H1 (cell line): ENCODE data around the gene PLGRKT. TPM values are rescaled to one million over a fixed set of nuclear protein-coding genes. Genes with fewer than 3 reads are reported as not detected.

Source experiments
- CTCF ChIA-PET: fragments of 300-600 bp; sonication (Branson Sonifier 250); formaldehyde crosslinking; loops from one replicate; lab custom pipeline; 2021; ENCODE audit not compliant: partially characterized antibody; lab: Charles Lee
- POLR2A ChIA-PET: fragments of 300-600 bp; sonication (Branson Sonifier 250); formaldehyde crosslinking; loops from one replicate; lab custom pipeline; 2021; ENCODE audit warnings: inconsistent platforms; ENCODE audit not compliant: partially characterized antibody; lab: Charles Lee
- DNase-seq, 2 experiments: peaks; one replicate each; pipeline versions ENCODE4 v3.0.0 to v3.0.0-alpha.2; 2010 to 2022; ENCODE audit warnings: low spot score in 2 of 2, low read depth in 1 of 2, mixed read lengths in 1 of 2
- FAIRE-seq: peaks from 2 replicates; lab custom pipeline; 2011; peaks lifted over from hg19 to GRCh38; lab: Jason Lieb, UNC
- H2AFZ ChIP-seq: 2 replicates; pipeline ENCODE4 v1.8.1; 2012; ENCODE audit warnings: low read length, inconsistent platforms
- H2AK5ac ChIP-seq: 2 replicates; pipeline ENCODE4 v1.6.1; 2013; ENCODE audit warnings: low read depth, low read length
- H2BK120ac ChIP-seq: replicated peaks from 2 replicates; pipeline ENCODE3; 2013; ENCODE audit warnings: low read depth, low read length, inconsistent platforms
- H2BK12ac ChIP-seq: 2 replicates; pipeline ENCODE4 v1.6.1; 2013; ENCODE audit warnings: low read depth, low read length
- H2BK15ac ChIP-seq: 2 replicates; pipeline ENCODE4 v1.6.1; 2013; ENCODE audit warnings: low read length
- H2BK20ac ChIP-seq: 2 replicates; pipeline ENCODE4 v1.6.1; 2013; ENCODE audit warnings: low read length
- H2BK5ac ChIP-seq: 2 replicates; pipeline ENCODE4 v1.6.1; 2013; ENCODE audit warnings: low read depth, low read length
- H3K14ac ChIP-seq: 2 replicates; pipeline ENCODE4 v1.6.1; 2013; ENCODE audit warnings: inconsistent platforms; ENCODE audit not compliant: insufficient read length
- H3K18ac ChIP-seq: 2 replicates; pipeline ENCODE4 v1.6.1; 2013; ENCODE audit warnings: low read length; ENCODE audit errors: extremely low read depth
- H3K23ac ChIP-seq: 2 replicates; pipeline ENCODE4 v1.6.1; 2013; ENCODE audit warnings: inconsistent platforms; ENCODE audit not compliant: insufficient read length
- H3K23me2 ChIP-seq: 2 replicates; pipeline ENCODE4 v1.6.1; 2013; ENCODE audit warnings: low read depth, low read length
- H3K27ac ChIP-seq: 2 replicates; pipeline ENCODE4 v1.6.1; 2011; ENCODE audit warnings: low read depth, low read length, inconsistent platforms
- H3K27me3 ChIP-seq, 4 experiments: replicated peaks in 1 of 4; 1 replicate in 1 of 4; 2 replicates in 3 of 4; pipeline versions ENCODE4 v1.6.1 to v1.8.1; 2011 to 2013; ENCODE audit warnings: low read length in 3 of 4, mild to moderate bottlenecking in 3 of 4, inconsistent platforms in 2 of 4, mixed read lengths in 2 of 4, moderate library complexity in 1 of 4; ENCODE audit not compliant: control insufficient read depth in 3 of 4, insufficient read depth in 3 of 4; ENCODE audit errors: extremely low read depth in 1 of 4
- H3K36me3 ChIP-seq, 4 experiments: 2 replicates each; pipeline versions ENCODE4 v1.6.1 to v1.8.1; 2011 to 2013; ENCODE audit warnings: mild to moderate bottlenecking in 4 of 4, low read length in 3 of 4, moderate library complexity in 2 of 4, control low read depth in 1 of 4, inconsistent platforms in 1 of 4; ENCODE audit not compliant: insufficient read depth in 4 of 4, control insufficient read depth in 2 of 4
- H3K4ac ChIP-seq: replicated peaks from 2 replicates; pipeline ENCODE3; 2013; ENCODE audit warnings: low read length, low read depth, mixed read lengths, inconsistent platforms; ENCODE audit not compliant: insufficient read length
- H3K4me1 ChIP-seq, 4 experiments: replicated peaks in 1 of 4; 1 replicate in 1 of 4; 2 replicates in 3 of 4; pipeline versions ENCODE4 v1.6.1 to v1.8.1; 2011 to 2013; ENCODE audit warnings: low read length in 3 of 4, inconsistent platforms in 2 of 4, mixed read lengths in 1 of 4; ENCODE audit not compliant: insufficient read depth in 4 of 4, control insufficient read depth in 3 of 4
- H3K4me2 ChIP-seq, 2 experiments: 2 replicates each; pipeline versions ENCODE4 v1.6.1 to v1.8.1; 2011 to 2013; ENCODE audit warnings: low read depth in 2 of 2, low read length in 2 of 2, control low read depth in 1 of 2, inconsistent platforms in 1 of 2, mild to moderate bottlenecking in 1 of 2; ENCODE audit not compliant: insufficient read depth in 1 of 2
- H3K4me3 ChIP-seq, 4 experiments: fragments of 200-600, 300-600 bp in 1 of 4; sonication (generic), shearing (Covaris generic), sonication (Bioruptor Twin) in 1 of 4; 2 replicates each; pipeline versions ENCODE4 v1.5.1 to v1.8.1; 2011 to 2016; ENCODE audit warnings: low read length in 4 of 4, low read depth in 3 of 4, control low read depth in 2 of 4, inconsistent platforms in 2 of 4, mild to moderate bottlenecking in 2 of 4, mixed read lengths in 1 of 4, moderate library complexity in 1 of 4; ENCODE audit not compliant: insufficient read depth in 2 of 4; ENCODE audit errors: extremely low read depth in 1 of 4
- H3K56ac ChIP-seq: replicated peaks from 2 replicates; pipeline ENCODE3; 2013; ENCODE audit warnings: low read depth, mild to moderate bottlenecking, mixed read lengths, low read length, inconsistent platforms; ENCODE audit not compliant: insufficient read length
- H3K79me1 ChIP-seq: 2 replicates; pipeline ENCODE4 v1.6.1; 2013; ENCODE audit warnings: low read depth, low read length, control low read depth
- H3K79me2 ChIP-seq, 2 experiments: 2 replicates each; pipeline versions ENCODE4 v1.6.1 to v1.8.1; 2012 to 2013; ENCODE audit warnings: low read length in 2 of 2, mild to moderate bottlenecking in 2 of 2, inconsistent platforms in 1 of 2; ENCODE audit not compliant: insufficient read depth in 2 of 2, control insufficient read depth in 1 of 2
- H3K9ac ChIP-seq, 4 experiments: replicated peaks in 1 of 4; 1 replicate in 1 of 4; 2 replicates in 3 of 4; pipeline versions ENCODE4 v1.6.1 to v1.8.1; 2011 to 2013; ENCODE audit warnings: low read depth in 3 of 4, low read length in 3 of 4, control low read depth in 2 of 4, mild to moderate bottlenecking in 2 of 4, moderate library complexity in 2 of 4, inconsistent platforms in 1 of 4; ENCODE audit errors: extremely low read depth in 1 of 4
- H3K9me3 ChIP-seq, 2 experiments: 2 replicates each; pipeline versions ENCODE4 v1.6.1 to v1.8.1; 2012 to 2013; ENCODE audit warnings: mild to moderate bottlenecking in 2 of 2, moderate library complexity in 2 of 2, control low read depth in 1 of 2, inconsistent platforms in 1 of 2, low read depth in 1 of 2, low read length in 1 of 2, mixed read lengths in 1 of 2; ENCODE audit not compliant: insufficient read depth in 2 of 2
- H4K20me1 ChIP-seq, 2 experiments: replicated peaks in 1 of 2; 2 replicates each; pipeline versions ENCODE3 to v1.8.1; 2011 to 2013; ENCODE audit warnings: inconsistent platforms in 2 of 2, low read length in 2 of 2, mild to moderate bottlenecking in 1 of 2; ENCODE audit not compliant: insufficient read depth in 2 of 2, control insufficient read depth in 1 of 2
- H4K5ac ChIP-seq: 2 replicates; pipeline ENCODE4 v1.6.1; 2013; ENCODE audit warnings: low read length, low read depth, mixed read lengths, inconsistent platforms; ENCODE audit not compliant: insufficient read length
- H4K8ac ChIP-seq: 2 replicates; pipeline ENCODE4 v1.8.0; 2013; ENCODE audit warnings: mild to moderate bottlenecking, moderate library complexity, low read length, inconsistent platforms; ENCODE audit not compliant: insufficient read depth; ENCODE audit errors: extremely low read depth
- H4K91ac ChIP-seq: replicated peaks from 2 replicates; pipeline ENCODE3; 2013; ENCODE audit warnings: low read length, mixed read lengths, inconsistent platforms; ENCODE audit not compliant: insufficient read length
- WGBS, 2 experiments: shearing (Covaris generic) in 1 of 2; methylation state at CpG; one replicate each; pipeline versions ENCODE4 v1.1.6 to v1.1.7; 2013 to 2015; ENCODE audit warnings: low lambda C conversion rate in 2 of 2, mixed read lengths in 2 of 2, inconsistent platforms in 1 of 2, low coverage in 1 of 2, missing lambda C conversion rate in 1 of 2; ENCODE audit not compliant: insufficient replicate concordance in 2 of 2, insufficient coverage in 1 of 2, insufficient read length in 1 of 2; ENCODE audit errors: extremely low coverage in 1 of 2, missing lambda C conversion rate in 1 of 2; 5-methylcytosine and 5-hydroxymethylcytosine counted together
- polyA plus RNA-seq, 7 experiments: library from polyadenylated mRNA; depleted of rRNA in 3 of 7; stranded (reverse) in 5 of 7; unstranded in 2 of 7; fragments of >200 nt in 5 of 7; fragments of 200-250 nt in 2 of 7; gene quantifications; 1 replicate in 5 of 7; 2 replicates in 1 of 7; 4 replicates in 1 of 7; pipeline versions ENCODE4 v1.2.1 to v1.2.3, GENCODE V29; 2011 to 2013; ENCODE audit warnings: missing spikeins in 2 of 7, mixed read lengths in 2 of 7
- total RNA-seq: library from RNA; stranded (reverse); fragmentation: NEBNext Ultra II Directional; extraction: Animal tissue kit (Norgen Biotek cat#: 25700); gene quantifications from 2 replicates; pipeline ENCODE4 v1.2.1, GENCODE V29; 2021

PLGRKT gene
- total and polyA plus RNA-seq, 2 of the 8 experiments (the other 6 are each of a cell fraction or from before 2014, with no cell fraction given) = 5.4 to 15.7 TPM

GRCh38 chr9:5393497-5393896 lies 44.2 kb downstream of the PLGRKT start:
- CTCF ChIA-PET = interaction anchor here (0.9 kb wide), 1 partner anchor 206 kb away, joined by 3 read pairs; no protein-coding TSS in a partner anchor
- H3K4me2 ChIP-seq = no peak overlapping the region
- no peak for FAIRE-seq
- H3K9me3 ChIP-seq = no peaks in the 10 kb centered on the region
- H2BK15ac ChIP-seq = no peak overlapping the region
- H2AK5ac ChIP-seq = no peak overlapping the region
- no peak overlapping the region for H4K91ac ChIP-seq
- 87% methylated on average over 2 of the region's 2 CpGs; no CpG with 5 or more reads in 1 of the 2 experiments for WGBS, 2 experiments
- H2BK5ac ChIP-seq = no peak overlapping the region
- no peak overlapping the region for H3K27ac ChIP-seq
- no peak overlapping the region for H3K4me3 ChIP-seq
- no peak overlapping the region for H2BK12ac ChIP-seq
- H2BK120ac ChIP-seq = no peak overlapping the region
- no peak overlapping the region for H3K23ac ChIP-seq
- no peak overlapping the region for H4K8ac ChIP-seq
- no peak overlapping the region for H3K18ac ChIP-seq
- no peaks in the 10 kb centered on the region for H4K20me1 ChIP-seq
- H3K79me1 ChIP-seq = no peaks in the 10 kb centered on the region
- no peaks in the 10 kb centered on the region for H3K27me3 ChIP-seq
- H3K56ac ChIP-seq = no peak overlapping the region
- H3K23me2 ChIP-seq = no peaks in the 10 kb centered on the region
- POLR2A ChIA-PET = no interaction called here
- H3K4me1 ChIP-seq = no peaks in the 10 kb centered on the region
- no peaks in the 10 kb centered on the region for H3K79me2 ChIP-seq
- no peak for DNase-seq
- no peak overlapping the region for H4K5ac ChIP-seq
- no peak overlapping the region for H2BK20ac ChIP-seq
- H3K36me3 ChIP-seq = no peaks in the 10 kb centered on the region
- no peak overlapping the region for H3K9ac ChIP-seq
- no peak overlapping the region for H3K14ac ChIP-seq
- no peak overlapping the region for H2AFZ ChIP-seq
- no peak overlapping the region for H3K4ac ChIP-seq
